K562 (cell line): ENCODE results near the gene SLC4A5. TPM values are rescaled to one million over a fixed set of nuclear protein-coding genes. Genes with fewer than 3 reads are reported as not detected.

Source experiments
- CEBPZ ChIP-seq: fragments of 150-350 bp; IDR thresholded peaks from 2 replicates; pipeline ENCODE4 v1.6.1; 2014; ENCODE audit warnings: low read depth, mild to moderate bottlenecking, low read length, borderline replicate concordance
- DDX20 ChIP-seq: fragments of 450-650 bp; IDR thresholded peaks from 2 replicates; pipeline ENCODE4 v1.6.1; 2016; ENCODE audit warnings: missing genetic modification characterization, low read depth, mild to moderate bottlenecking, missing compliant biosample characterization, moderate library complexity
- EP400 ChIP-seq: fragments of 450-650 bp; IDR thresholded peaks from 2 replicates; pipeline ENCODE4 v1.6.1; 2017; ENCODE audit warnings: antibody characterized with exemption, mild to moderate bottlenecking, moderate library complexity
- GTF2E2 ChIP-seq: fragments of 200-800 bp; sonication (Bioruptor generic); IDR thresholded peaks from 2 replicates; pipeline ENCODE4 v1.6.1; 2016; ENCODE audit warnings: missing genetic modification characterization, missing compliant biosample characterization
- HNRNPH1 ChIP-seq: fragments of 200-400 bp; formaldehyde crosslinking; optimal IDR thresholded peaks from 2 replicates; pipeline ENCODE3; 2017; ENCODE audit warnings: low read depth, mild to moderate bottlenecking, low read length, moderate library complexity
- MBD2 ChIP-seq: sonication (generic); IDR thresholded peaks from 2 replicates; pipeline ENCODE4 v1.6.1; 2016; ENCODE audit warnings: low read depth, borderline replicate concordance
- NFIX ChIP-seq: fragments of 250-450 bp; sonication (Bioruptor Pico); IDR thresholded peaks from 2 replicates; pipeline ENCODE4 v1.4.0; 2020; ENCODE audit warnings: low read depth, mild to moderate bottlenecking, moderate library complexity
- NONO ChIP-seq, 2 experiments: fragments of 200-400 bp in 1 of 2; fragments of 450-650 bp in 1 of 2; formaldehyde crosslinking in 1 of 2; IDR thresholded peaks; 2 replicates each; pipeline ENCODE4 v1.6.1; 2017; ENCODE audit warnings: low read depth in 2 of 2, mild to moderate bottlenecking in 2 of 2, moderate library complexity in 2 of 2, low read length in 1 of 2
- NR2C2 ChIP-seq, 2 experiments: fragments of 200-800 bp in 1 of 2; sonication (Bioruptor generic) in 1 of 2; sonication (generic) in 1 of 2; formaldehyde crosslinking in 1 of 2; IDR thresholded peaks; 2 replicates each; pipeline versions ENCODE4 v1.6.1 to v1.8.0; 2016 to 2022; ENCODE audit warnings: mild to moderate bottlenecking in 1 of 2, missing compliant biosample characterization in 1 of 2, missing genetic modification characterization in 1 of 2, missing genetic modification reagents in 1 of 2
- SMAD2 ChIP-seq: fragments of 150-350 bp; IDR thresholded peaks from 2 replicates; pipeline ENCODE4 v1.6.1; 2014; ENCODE audit warnings: low read depth, mild to moderate bottlenecking, low read length
- SREBF1 ChIP-seq: fragments of 150-350 bp; IDR thresholded peaks from 2 replicates; pipeline ENCODE4 v1.6.1; 2014; ENCODE audit warnings: antibody characterized with exemption, low read depth, low read length, borderline replicate concordance
- ZNF121 ChIP-seq: sonication (generic); formaldehyde crosslinking; conservative IDR thresholded peaks from 2 replicates; pipeline ENCODE4 v1.8.0; 2022; ENCODE audit warnings: missing genetic modification reagents
- ZNF165 ChIP-seq: fragments of 250-450 bp; sonication (Bioruptor Pico); IDR thresholded peaks from 2 replicates; pipeline ENCODE4 v1.4.0; 2020; ENCODE audit warnings: borderline replicate concordance
- polyA plus RNA-seq, 8 experiments: library from polyadenylated mRNA; depleted of rRNA in 4 of 8; stranded (reverse) in 5 of 8; unstranded in 3 of 8; fragments of >200 nt; fragmentation: Nextera tagmentation in 2 of 8; fragmentation: Illumina TruSeq in 1 of 8; extraction: Ambion mirVana in 2 of 8; extraction: Trizol in 1 of 8; gene quantifications; 2 replicates each; pipeline versions ENCODE4 v1.2.1 to v1.2.3, GENCODE V29; 2011 to 2014; ENCODE audit warnings: inconsistent platforms in 1 of 8, missing spikeins in 1 of 8
- total RNA-seq, 7 experiments: library from RNA; depleted of rRNA in 6 of 7; stranded (reverse); fragments of >200 nt in 6 of 7; fragmentation: Illumina TruSeq in 2 of 7; extraction: Trizol in 2 of 7; gene quantifications; 2 replicates each; pipeline versions ENCODE4 v1.2.1 to v1.2.3, GENCODE V29; 2011 to 2021; ENCODE audit warnings: low replicate concordance in 1 of 7

The SLC4A5 gene
- total and polyA plus RNA-seq, 9 of the 15 experiments (the other 6 are each of a cell fraction or from before 2014, with no cell fraction given), result 0.03 to 0.77 (median 0.14) TPM; not detected in 1

DNA sequence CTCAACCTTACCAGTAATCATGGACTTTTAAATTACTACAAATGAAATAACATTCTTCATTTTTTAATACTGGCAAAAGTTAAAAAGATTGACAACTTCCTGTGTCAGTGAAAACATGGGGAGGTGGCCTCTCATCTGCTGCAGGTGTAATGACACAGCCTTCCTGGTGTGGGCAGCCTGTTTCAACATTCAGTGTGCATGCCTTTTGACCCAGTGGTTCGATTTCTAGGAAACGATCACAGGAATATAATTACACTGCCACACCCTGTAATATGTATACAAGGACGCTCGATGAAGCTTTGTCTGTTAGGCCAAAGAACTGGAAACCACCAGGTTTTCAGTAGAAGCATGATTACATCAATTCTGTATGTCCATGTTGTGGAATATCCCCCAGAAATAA lies 76.1 kb downstream of the SLC4A5 start (continued):
- TF ChIP-seq NONO (IDR thresholded peaks at IDR 0.05; ENCODE audit: low read depth in 2 of 2, low read length in 1 of 2) (no peak), GTF2E2 (tag) (no peak), SREBF1 (no peak), MBD2 (no peak), ZNF121 (no peak), HNRNPH1 (no peak), SMAD2 (no peak), ZNF165 (CRISPR knock-in tag) (no peak), CEBPZ (no peak), EP400 (no peak; the same call in 1 of the 2 replicates), DDX20 (no peak), NR2C2 (CRISPR knock-in tag; IDR thresholded peaks at IDR 0.05) (no peak), NR2C2 (tag; IDR thresholded peaks at IDR 0.05) (peak; percentile 61; the same call in 1 of the 2 replicates), NFIX (no peak)
